ENCODE data around the gene MIPOL1. TPM values are rescaled to one million over a fixed set of nuclear protein-coding genes. Genes with fewer than 3 reads are reported as not detected.
A peak's percentile ranks its signal among the peaks of the same experiment; 100 is the strongest.

Gene MIPOL1
- total and polyA plus RNA-seq, 2 of the 13 experiments (the other 11 are each of a cell fraction or from before 2014, with no cell fraction given), result 8.6 to 34.2 TPM

- 0 out of 2 replicates have a peak, but pooled peaks have one; percentile 30 for TF ChIP-seq ZNF646 (CRISPR knock-in tag; IDR thresholded peaks at IDR 0.05)
- peak; percentile 96 for TF ChIP-seq BATF2 (CRISPR knock-in tag; IDR thresholded peaks at IDR 0.05)
- no peak for TF ChIP-seq TGIF2 (CRISPR knock-in tag; IDR thresholded peaks at IDR 0.05)
- peak; percentile 76; the same call in 1 of the 2 replicates for TF ChIP-seq MED13 (CRISPR knock-in tag; IDR thresholded peaks at IDR 0.05)
- TF ChIP-seq HMGXB4 (CRISPR knock-in tag; IDR thresholded peaks at IDR 0.05; ENCODE audit: borderline replicate concordance in 1 of 2, low read depth in 1 of 2), result peak; percentile 97 to 99
- no peak; the same call in 1 of the 2 replicates for TF ChIP-seq ZKSCAN8 (CRISPR knock-in tag; IDR thresholded peaks at IDR 0.05; ENCODE audit: borderline replicate concordance)
- peak; percentile 94 for TF ChIP-seq ZNF503 (CRISPR knock-in tag; IDR thresholded peaks at IDR 0.05)
- peak; percentile 97 for TF ChIP-seq POLR2AphosphoS5 (IDR thresholded peaks at IDR 0.05; ENCODE audit: low read depth, low read length)
- peak; percentile 100 for TF ChIP-seq ZNF784 (CRISPR knock-in tag; IDR thresholded peaks at IDR 0.05; ENCODE audit: borderline replicate concordance)
Measured at GRCh38 chr14:37172024-37172869, 25.5 kb upstream of the MIPOL1 start, which contains the start of gene SLC25A21 (continued).
